RWPE1 (cell line): ENCODE measurements around the gene ESPN.
"Not testable (repeated sequence)": the region's sequence is repeated elsewhere in the genome, so short reads cannot be mapped to it uniquely, and the experiment has no call there.

Experiments used
- CTCF ChIA-PET: fragments of 350-600 bp; sonication (Branson Sonifier 250); formaldehyde crosslinking; extraction: SDS; loops from one replicate; lab custom pipeline; 2021; lab: Yijun Ruan, JAX
- POLR2A ChIA-PET: fragments of 400-600 bp; formaldehyde crosslinking; extraction: SDS; loops from one replicate; lab custom pipeline; 2020; ENCODE audit warnings: antibody characterized with exemption; ENCODE audit not compliant: low non-redundant PET; lab: Yijun Ruan, JAX
- DNase-seq: peaks from one replicate; pipeline ENCODE4 v3.0.0; 2012; ENCODE audit warnings: low spot score
- H3K27ac ChIP-seq: fragments of 450-650 bp; 2 replicates; pipeline ENCODE4 v1.5.1; 2017
- TF ChIP-seq, protein P1 (sequence below): fragments of 450-650 bp; conservative IDR thresholded peaks from 2 replicates; pipeline ENCODE4 v1.5.1; 2017; ENCODE audit warnings: low read depth, mild to moderate bottlenecking

ESPN gene

DNA sequence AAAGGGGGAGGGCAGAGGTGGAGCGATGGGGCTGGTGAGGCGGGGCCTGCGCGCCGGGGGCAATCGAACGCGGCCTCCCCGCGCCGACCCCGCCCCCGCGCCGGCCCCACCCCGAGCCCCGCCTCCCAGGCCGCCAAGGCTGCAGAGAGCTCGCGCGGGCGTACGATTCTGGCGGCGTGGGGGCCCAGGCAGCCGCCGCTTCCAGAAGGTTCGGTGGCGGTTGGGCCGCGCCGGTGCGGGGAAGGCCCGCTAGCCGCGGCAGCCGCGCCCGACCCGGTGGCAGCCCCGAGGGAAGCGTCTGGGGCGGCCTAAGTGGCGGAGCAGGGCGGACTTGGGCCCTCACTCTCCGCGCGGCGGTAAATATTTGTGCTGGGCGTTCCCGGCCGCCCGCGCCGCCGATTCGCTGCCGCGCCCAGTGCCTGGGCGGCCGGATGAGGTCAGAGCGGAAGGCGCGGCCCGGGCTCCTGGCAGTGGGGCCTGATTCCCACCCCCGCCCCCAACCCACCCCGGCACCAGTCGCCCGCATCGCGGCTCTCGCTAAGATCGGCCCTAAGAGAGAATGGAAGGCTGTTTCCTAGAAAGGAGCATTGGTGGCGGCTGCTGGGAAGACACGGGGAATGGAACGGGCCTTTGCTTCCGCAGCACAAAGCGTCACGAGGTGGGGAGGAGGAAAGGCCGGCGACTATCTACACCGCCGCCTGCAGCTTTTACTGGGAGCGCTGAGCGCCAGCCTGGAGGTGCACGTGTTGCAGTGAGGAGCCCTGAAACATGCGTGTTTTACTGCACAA, 31.0 kb upstream of the ESPN start, which contains the start of gene ACOT7:
ACOT7 (minus strand) TSS at position 368 of the 788 bp plus-strand sequence. CDS start 368 bp downstream, outside the sequence.
- peak within 1 kb of the TSS; percentile 95 for H3K27ac ChIP-seq
- POLR2A ChIA-PET, result interaction anchor here (0.5 to 1.4 kb wide), 4 partner anchors 25 to 52 kb away, joined by 3 read pairs; no protein-coding TSS in a partner anchor
- CTCF ChIA-PET, result interaction anchor here (0.6 to 1.7 kb wide), 5 partner anchors 11 to 642 kb away, joined by 3 to 4 read pairs (median 4); no protein-coding TSS in a partner anchor
- peak; percentile 91 for DNase-seq
- TF ChIP-seq, protein P1, sequence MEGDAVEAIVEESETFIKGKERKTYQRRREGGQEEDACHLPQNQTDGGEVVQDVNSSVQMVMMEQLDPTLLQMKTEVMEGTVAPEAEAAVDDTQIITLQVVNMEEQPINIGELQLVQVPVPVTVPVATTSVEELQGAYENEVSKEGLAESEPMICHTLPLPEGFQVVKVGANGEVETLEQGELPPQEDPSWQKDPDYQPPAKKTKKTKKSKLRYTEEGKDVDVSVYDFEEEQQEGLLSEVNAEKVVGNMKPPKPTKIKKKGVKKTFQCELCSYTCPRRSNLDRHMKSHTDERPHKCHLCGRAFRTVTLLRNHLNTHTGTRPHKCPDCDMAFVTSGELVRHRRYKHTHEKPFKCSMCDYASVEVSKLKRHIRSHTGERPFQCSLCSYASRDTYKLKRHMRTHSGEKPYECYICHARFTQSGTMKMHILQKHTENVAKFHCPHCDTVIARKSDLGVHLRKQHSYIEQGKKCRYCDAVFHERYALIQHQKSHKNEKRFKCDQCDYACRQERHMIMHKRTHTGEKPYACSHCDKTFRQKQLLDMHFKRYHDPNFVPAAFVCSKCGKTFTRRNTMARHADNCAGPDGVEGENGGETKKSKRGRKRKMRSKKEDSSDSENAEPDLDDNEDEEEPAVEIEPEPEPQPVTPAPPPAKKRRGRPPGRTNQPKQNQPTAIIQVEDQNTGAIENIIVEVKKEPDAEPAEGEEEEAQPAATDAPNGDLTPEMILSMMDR, result no peak; the same call in 1 of the 2 replicates

DNA sequence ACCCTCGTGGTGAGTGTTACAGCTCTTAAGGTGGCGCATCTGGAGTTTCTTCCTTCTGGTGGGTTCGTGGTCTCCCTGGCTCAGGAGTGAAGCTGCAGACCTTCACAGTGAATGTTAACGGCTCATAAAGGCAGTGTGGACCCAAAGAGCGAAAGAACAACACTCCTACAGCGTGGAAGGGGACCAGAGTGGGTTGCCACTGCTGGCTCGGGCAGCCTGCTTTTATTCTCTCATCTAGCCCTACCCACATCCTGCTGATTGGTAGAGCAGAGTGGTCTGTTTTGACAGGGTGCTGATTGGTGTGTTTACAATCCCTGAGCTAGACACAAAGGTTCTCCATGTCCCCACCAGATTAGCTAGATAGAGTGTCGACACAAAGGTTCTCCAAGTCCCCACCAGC, 29.4 kb upstream of the ESPN start:
- DNase-seq, result not testable (repeated sequence)
- ChIA-PET CTCF (interaction anchor here (1.0 to 1.3 kb wide), 2 partner anchors 47 to 149 kb away, joined by 3 to 5 read pairs; no protein-coding TSS in a partner anchor), POLR2A (interaction anchor here (0.6 kb wide), 1 partner anchor 12 kb away, joined by 4 read pairs; no protein-coding TSS in a partner anchor)
- H3K27ac ChIP-seq, result peak overlapping the region; percentile 95

DNA sequence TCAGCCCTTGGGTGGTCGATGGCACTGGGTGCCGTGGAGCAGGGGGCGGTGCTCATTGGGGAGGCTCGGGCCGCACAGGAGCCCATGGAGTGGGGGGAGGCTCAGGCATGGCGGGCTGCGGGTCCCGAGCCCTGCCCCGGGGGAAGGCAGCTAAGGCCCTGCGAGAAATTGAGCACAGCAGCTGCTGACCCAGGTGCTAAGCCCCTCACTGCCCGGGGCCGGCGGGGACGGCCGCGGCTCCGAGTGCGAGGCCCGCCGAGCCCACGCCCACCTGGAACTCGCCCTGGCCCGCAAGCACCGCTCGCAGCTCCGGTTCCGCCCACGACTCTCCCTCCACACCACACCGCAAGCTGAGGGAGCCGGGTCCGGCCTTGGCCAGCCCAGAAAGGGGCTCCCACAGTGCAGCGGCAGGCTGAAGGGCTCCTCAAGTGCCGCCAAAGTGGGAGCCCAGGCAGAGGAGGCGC, 28.8 kb upstream of the ESPN start:
- H3K27ac ChIP-seq, DNase-seq, POLR2A ChIA-PET: not testable (repeated sequence)
- CTCF ChIA-PET, result interaction anchor here (1.3 kb wide), 1 partner anchor 149 kb away, joined by 5 read pairs; no protein-coding TSS in a partner anchor

DNA sequence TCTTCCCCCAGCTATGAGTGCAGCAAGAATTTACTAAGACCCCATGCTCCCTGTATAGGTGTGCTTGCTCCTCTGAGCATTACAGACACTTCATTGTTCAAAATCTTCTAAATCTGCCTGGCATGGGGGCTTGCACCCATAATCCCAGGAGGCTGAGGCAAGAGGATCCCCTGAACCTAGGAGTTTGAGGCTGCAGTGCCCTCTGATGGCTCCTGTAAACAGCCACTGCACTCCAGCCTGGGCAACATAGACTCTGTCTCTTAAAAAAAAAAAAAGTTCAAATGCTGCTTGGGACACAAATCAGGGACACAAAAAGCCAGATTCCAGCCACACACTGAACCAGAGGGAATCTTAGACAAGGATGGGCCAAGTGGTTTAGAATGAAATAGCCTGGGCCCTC, 27.6 kb upstream of the ESPN start:
- DNase-seq, result no peak
- POLR2A ChIA-PET, result interaction anchor here (0.7 kb wide), 1 partner anchor 38 kb away, joined by 14 read pairs; no protein-coding TSS in a partner anchor
- no peak overlapping the region for H3K27ac ChIP-seq
- CTCF ChIA-PET, result interaction anchor here (0.7 to 1.5 kb wide), 2 partner anchors 36 to 242 kb away, joined by 4 to 6 read pairs; no protein-coding TSS in a partner anchor
- TF ChIP-seq, protein P1, result peak; percentile 37

DNA sequence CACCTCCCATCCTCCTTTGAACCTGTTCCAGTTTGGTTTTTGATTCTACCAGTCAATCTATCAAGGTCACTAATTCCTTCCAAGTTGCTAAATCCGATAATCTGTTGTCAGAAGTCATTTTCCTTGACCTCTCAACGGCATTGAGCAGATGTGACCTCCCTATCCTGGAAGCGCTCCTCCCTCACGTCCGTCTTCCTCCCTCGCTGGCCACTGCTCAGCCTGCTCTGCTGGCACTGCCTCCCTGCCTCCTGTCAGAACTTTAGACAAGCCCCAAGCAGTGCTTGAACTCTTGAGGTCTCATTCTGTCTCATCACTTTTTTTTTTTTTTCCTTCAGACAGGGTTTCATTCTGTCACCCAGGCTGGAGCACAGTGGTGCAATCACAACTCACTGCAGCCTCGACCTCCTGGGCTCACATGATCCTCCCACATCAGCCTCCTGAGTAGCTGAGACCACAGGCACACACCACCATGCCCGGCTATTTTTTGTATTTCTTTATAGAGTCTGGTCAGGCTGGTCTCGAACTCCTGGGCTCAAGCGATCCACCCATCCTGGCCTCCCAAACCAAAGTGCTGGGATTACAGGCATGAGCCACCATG, 26.6 kb upstream of the ESPN start:
- ChIA-PET POLR2A (no interaction called here), CTCF (interaction anchor here (0.8 to 1.5 kb wide), 2 partner anchors 35 to 37 kb away, joined by 3 to 4 read pairs; no protein-coding TSS in a partner anchor)
- no peak overlapping the region for H3K27ac ChIP-seq
- TF ChIP-seq, protein P1, result no peak
- no peak for DNase-seq

DNA sequence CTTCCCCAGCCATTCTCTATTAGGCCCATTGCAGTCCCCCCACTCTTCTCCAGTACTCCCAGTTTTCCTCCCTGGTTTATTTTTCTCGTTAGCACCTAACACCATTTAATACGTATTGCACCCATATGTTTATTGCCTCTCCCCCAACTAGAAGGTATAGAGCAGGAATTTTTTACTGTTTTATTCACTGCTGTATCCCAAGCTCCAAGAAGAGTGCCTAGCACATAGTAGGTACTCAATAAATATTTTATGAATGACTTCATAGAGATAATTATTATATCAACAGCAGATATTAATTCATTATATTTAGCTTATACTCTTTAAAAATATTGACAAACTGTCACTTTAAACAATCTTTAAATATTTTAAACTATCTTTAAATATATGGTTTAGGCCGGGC, 25.3 kb upstream of the ESPN start:
- no peak for DNase-seq
- CTCF ChIA-PET, result interaction anchor here (1.0 kb wide), 1 partner anchor 91 kb away, joined by 5 read pairs; no protein-coding TSS in a partner anchor
- POLR2A ChIA-PET, result no interaction called here
- TF ChIP-seq, protein P1, result no peak
- H3K27ac ChIP-seq, result no peak overlapping the region

DNA sequence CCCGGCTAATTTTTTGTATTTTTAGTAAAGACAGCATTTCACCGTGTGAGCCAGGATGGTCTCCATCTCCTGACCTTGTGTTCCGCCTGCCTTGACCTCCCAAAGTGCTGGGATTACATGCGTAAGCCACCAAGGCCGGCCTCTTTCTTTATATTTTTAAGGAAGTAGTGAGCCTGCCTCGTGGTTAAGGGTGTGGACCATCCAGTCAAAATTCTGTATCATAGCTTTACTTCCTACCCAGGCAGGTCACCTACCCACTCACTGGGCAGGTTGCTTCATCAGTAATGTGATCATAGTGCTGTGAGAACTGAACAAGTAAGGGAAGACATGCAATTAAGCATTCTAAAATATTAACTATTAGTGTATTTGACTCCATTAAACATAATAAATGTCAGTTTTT, 22.9 kb upstream of the ESPN start:
- ChIA-PET CTCF (interaction anchor here (0.7 to 1.0 kb wide), 2 partner anchors 48 to 372 kb away, joined by 3 to 4 read pairs; no protein-coding TSS in a partner anchor), POLR2A (no interaction called here)
- DNase-seq, result no peak
- TF ChIP-seq, protein P1, result no peak
- no peak overlapping the region for H3K27ac ChIP-seq
